ENCODE data around the gene HECW1.

The HECW1 gene

DNA sequence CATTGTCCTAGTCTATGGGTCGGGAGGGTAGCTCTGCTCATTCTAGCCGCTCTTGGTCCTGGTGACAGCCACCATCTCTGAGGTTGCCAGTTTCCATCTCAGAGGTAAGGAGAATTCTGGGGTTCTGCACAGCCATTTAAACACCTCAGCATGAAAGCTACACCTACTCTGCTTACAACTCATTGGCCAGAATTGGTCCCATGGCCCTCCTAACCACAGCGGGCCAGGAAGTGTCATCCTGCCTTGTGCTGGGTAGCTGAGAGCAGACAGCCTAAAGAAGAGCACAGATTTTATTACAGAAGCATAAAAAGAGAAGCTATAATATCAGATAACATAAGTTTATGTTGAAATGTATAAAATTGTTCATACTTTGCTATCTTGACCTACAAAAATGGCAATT lies 152.7 kb downstream of the HECW1 start:
- DNase-seq (ENCODE audit: low spot score): no peak

GRCh38 chr7:43273939-43274719 lies 161.7 kb downstream of the HECW1 start:
- DNase-seq (ENCODE audit: low spot score): no peak

GRCh38 chr7:43274752-43275151 lies 162.3 kb downstream of the HECW1 start:
- no peak for DNase-seq (ENCODE audit: low spot score)

DNA sequence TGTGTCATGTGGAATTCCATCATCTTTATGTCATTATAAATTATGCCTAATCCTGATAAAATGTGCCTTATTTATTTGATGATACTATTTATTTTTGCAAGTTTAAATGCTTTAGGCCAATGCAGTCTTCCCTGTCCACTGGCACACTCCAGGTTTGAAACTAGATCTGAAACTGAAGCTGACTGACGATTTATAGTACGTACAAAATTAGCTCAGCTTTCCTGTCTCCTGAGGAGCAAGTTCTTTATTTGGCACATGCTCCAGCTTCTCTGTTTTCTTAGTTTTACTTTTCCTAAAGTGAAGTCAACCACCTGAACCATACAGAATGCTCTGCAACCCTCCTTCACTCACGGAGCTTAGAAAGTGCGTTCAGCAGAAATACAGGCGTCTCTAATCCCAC lies 164.1 kb downstream of the HECW1 start:
- no peak for DNase-seq (ENCODE audit: low spot score)

GRCh38 chr7:43278088-43278644 lies 165.7 kb downstream of the HECW1 start:
- DNase-seq (ENCODE audit: low spot score): no peak

- DNase-seq (ENCODE audit: low spot score): no peak
These were observed 168.8 kb downstream of the HECW1 start for GRCh38 chr7:43281268-43281667.

DNA sequence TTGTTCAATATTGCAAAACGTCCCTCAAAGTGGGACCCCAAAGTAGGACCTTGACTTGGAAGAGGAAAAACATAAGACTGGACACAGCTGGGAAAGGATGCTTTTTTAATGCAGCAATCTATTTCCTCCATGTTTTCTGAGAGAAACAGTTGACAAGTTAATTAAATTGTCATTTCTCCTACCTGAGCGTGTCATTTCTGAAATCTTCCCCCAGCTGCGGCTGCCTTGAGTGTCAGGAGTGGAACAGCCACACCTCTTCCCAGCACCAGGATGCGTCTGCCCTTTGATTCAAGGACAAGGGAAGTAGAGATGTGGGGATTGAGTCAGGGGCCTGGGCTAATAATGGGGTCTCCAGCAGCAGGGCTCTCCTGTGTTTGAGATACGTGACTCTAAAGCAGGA lies 171.3 kb downstream of the HECW1 start:
- no peak for DNase-seq (ENCODE audit: low spot score)

DNA sequence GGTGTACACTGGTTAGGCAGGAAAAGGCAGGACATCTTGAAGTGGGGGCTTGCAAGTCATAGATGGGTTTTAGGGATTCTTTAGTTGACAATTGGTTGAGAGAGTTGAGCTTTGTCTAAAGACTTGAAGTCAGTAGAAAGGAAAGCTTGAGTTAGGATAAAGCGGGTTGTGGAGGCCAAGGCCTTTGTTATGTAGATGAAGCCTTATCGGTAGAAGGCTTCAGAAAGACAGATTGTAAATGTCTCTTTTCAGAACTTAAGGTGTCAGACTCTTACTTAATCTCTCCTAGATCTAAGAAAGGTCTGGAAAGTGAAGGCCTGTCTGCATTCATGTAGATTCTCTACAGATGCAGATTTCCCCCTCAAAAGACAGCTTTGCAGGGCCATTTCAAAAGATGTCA lies 177.4 kb downstream of the HECW1 start:
- no peak for DNase-seq (ENCODE audit: low spot score)

DNA sequence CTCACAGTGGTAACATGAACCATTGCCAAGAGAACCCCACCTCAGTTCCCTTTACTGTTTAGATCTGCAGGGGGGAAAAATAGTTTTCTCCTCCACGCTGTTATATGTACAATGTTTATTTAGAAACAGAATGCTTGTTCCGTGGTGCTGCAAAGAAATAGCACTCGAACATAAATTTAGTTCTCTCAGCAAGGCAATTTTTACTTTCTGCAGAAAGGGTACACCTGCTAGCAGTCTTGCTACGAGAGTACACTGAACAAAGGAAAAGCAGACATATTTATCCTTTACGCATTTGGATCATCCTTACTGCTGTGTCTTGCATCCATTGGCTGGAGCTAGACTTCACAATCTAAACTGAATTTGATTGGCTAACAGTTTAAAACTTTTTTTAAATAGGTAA lies 178.5 kb downstream of the HECW1 start:
- DNase-seq (ENCODE audit: low spot score): no peak

DNA sequence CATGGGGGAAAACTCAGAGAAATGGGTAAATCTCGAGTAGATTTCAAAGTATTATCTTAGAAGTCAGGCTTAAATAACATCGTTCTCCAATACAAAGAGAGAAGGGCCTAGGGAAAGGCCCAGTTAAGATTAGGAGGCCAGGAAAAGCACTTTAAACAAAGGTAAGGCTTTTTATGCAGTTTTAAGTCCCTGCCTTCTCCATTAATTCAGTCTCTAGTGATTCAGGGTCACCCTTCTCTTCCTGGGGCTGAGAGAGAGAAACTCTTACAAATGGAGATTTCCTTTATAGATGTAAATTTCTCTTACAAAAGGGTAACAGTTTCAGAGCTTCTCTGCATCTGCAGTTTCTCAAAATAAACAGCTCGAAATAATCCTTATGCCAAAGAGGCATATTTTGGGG lies 179.3 kb downstream of the HECW1 start:
- no peak for DNase-seq (ENCODE audit: low spot score)

DNA sequence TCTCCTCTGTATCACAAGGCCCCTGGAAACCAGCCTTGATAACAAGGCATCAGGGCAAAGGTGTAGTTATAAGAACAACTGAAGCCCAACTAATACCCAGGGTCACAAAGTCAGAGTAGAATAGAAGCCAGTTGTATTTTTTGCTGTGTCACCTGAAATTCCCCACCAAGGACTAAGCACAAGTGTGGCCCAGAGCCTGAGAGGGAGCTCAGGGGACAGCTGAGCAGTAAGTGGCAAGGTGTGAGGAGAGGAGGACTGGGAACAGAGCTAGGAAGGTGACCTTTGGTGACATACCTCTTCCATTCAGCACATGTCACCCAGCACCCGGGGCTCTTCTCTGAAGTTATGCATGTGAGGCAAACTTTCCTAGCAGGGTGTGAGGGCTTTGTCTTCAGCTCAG lies 179.9 kb downstream of the HECW1 start:
- no peak for DNase-seq (ENCODE audit: low spot score)

DNA sequence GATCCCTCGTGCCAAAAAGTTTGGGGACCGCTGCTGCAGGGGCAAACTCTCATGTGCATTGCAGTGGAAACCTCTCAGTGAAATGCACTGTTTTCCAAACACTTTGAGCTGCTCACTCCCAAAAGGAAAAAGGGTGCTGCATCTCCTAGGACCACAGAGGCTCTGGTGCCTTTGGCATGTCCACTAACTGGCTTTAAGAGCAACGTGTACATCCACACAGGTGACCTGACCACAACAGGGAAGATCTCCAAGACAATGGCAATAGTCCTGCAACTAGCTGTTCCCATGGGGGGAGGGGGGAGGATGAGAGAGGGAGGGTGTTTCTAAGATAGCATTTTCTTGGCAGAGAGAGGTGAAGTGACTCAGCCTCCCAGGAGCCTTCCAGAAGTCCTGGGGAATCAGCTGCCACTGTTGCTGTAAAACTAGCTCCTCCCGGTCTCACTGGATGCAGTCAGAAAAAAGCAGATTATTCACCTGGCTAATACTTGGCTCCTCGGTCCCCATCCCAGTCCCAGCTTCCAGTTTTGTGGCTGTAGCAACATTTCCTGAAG lies 181.7 kb downstream of the HECW1 start:
- DNase-seq (ENCODE audit: low spot score): no peak

GRCh38 chr7:43295429-43295828 lies 183.0 kb downstream of the HECW1 start:
- DNase-seq (ENCODE audit: low spot score): no peak

DNA sequence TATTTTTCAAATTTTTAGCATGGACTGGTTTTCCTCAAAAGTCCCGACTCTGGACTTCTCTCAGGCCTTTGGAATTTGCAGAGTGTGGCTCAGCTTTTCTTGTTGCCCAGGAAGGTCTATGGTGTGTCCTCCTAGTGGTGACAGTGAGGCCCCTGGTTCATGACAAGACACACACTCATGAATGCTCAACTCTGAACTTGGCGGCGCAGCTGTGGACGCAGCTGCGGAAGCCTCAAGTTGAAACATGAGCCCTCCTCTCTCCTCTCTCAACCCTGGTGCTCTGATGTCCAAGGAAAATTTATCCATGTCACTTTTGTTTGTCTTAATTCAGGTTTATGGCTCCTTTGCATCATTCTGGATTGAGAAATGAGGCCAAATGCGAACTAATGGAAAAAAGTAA lies 183.9 kb downstream of the HECW1 start:
- DNase-seq (ENCODE audit: low spot score): no peak

- no peak for DNase-seq (ENCODE audit: low spot score)
These were observed 186.2 kb downstream of the HECW1 start for GRCh38 chr7:43298617-43299016.

- DNase-seq (ENCODE audit: low spot score): no peak
These were observed 187.7 kb downstream of the HECW1 start for GRCh38 chr7:43300121-43300520.

GRCh38 chr7:43302211-43302711 lies 189.8 kb downstream of the HECW1 start:
- no peak for DNase-seq (ENCODE audit: low spot score)

- DNase-seq (ENCODE audit: low spot score): no peak
These were observed 190.5 kb downstream of the HECW1 start for GRCh38 chr7:43302773-43303460.

DNA sequence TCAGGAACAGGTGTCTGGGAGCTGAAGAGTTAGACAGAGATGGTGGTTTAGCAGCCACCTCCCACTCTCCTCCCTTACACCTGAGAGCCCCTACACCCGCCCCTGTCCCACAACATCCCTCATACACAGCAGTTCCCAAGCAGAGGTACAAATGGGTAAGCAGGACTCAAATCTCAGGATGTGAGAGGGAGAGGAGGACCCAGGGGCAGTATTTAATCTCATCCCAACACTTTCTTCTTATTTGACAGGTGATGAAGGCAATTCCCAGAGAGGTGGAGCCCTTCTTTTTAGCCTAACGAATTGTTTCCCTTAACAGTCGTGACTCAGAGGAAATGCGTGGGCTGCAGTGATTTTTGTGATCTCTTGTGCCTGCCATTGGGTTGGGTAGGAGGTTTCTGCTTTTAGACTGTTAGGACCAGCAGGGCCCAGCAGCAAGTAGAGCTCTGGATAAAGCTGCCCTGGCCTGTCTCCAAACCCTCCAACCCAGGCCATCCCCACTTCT lies 191.3 kb downstream of the HECW1 start:
- no peak for DNase-seq (ENCODE audit: low spot score)

DNA sequence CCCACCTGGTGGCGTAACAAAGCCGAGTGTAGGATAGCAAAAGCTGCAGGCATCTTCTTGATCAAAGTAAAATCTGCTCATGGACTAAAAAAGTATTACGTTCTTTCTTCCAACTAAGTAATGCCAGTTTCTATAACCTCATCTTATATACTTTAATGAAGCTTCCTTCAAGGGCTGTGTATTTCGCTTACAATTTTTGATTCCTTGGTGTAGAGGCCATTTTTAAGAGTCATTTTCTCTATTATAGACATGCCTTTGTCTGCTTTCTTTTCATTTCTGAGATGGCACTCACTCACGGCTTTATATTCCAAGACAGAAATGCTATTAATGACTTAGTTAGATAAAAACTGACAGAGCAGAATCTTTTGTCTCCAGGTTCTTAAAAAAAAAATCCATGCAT lies 194.0 kb downstream of the HECW1 start:
- no peak for DNase-seq (ENCODE audit: low spot score)

DNA sequence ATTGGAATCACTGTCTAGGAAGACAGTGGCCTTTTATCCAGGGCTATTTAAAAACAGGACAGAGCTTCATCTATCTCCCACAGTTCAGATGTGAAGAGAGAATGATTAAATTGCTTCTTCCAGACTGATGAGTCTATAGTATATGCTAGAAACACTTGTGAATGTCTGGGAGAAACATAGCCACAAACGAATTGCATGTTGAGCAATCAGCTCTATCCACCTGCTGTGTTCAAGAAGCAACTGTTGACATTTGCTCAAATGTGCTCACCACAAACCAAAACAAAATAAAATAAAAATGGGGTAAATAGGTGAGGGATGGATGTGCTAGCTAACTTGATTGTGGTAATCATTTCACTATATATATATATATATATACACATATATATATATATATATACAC lies 195.1 kb downstream of the HECW1 start:
- DNase-seq (ENCODE audit: low spot score): no peak

- DNase-seq (ENCODE audit: low spot score): no peak
These were observed 196.7 kb downstream of the HECW1 start for GRCh38 chr7:43308913-43309705.

Measured in germinal center (tissue), 1 donor.